K562 (cell line): ENCODE data around the gene CD52. TPM values are rescaled to one million over a fixed set of nuclear protein-coding genes. Genes with fewer than 3 reads are reported as not detected.

Experiments
- ADNP ChIP-seq: fragments of 200-800 bp; sonication (Bioruptor generic); IDR thresholded peaks from 2 replicates; pipeline ENCODE4 v1.6.1; 2016; ENCODE audit warnings: missing genetic modification characterization, missing compliant biosample characterization
- CTCF ChIP-seq, 3 experiments: IDR thresholded peaks in 2 of 3; conservative IDR thresholded peaks in 1 of 3; 2 replicates each; pipeline ENCODE4 v1.5.1; 2011 to 2012; ENCODE audit warnings: low read length in 3 of 3, mild to moderate bottlenecking in 3 of 3, control low read depth in 2 of 3, improper control_type of control experiment in 1 of 3, inconsistent platforms in 1 of 3, low read depth in 1 of 3, mixed read lengths in 1 of 3, moderate library complexity in 1 of 3; ENCODE audit not compliant: insufficient read depth in 2 of 3
- CXXC5 ChIP-seq: fragments of 250-450 bp; sonication (Bioruptor Pico); IDR thresholded peaks from 2 replicates; pipeline ENCODE4 v1.8.0; 2022; ENCODE audit warnings: inconsistent platforms, mild to moderate bottlenecking, moderate library complexity
- HMG20B ChIP-seq: fragments of 250-450 bp; sonication (Bioruptor Pico); IDR thresholded peaks from 2 replicates; pipeline ENCODE4 v1.5.0; 2021; ENCODE audit warnings: mild to moderate bottlenecking
- KLF16 ChIP-seq: IDR thresholded peaks from 2 replicates; pipeline ENCODE4 v1.6.1; 2016; ENCODE audit warnings: antibody characterized with exemption
- MAX ChIP-seq: sonication (generic); formaldehyde crosslinking; IDR thresholded peaks from 2 replicates; pipeline ENCODE4 v1.9.0; 2022; ENCODE audit warnings: mild to moderate bottlenecking, missing genetic modification reagents
- NELFE ChIP-seq: IDR thresholded peaks from 2 replicates; pipeline ENCODE4 v1.6.1; 2011; ENCODE audit warnings: mild to moderate bottlenecking; ENCODE audit not compliant: insufficient read depth, insufficient read length
- NRF1 ChIP-seq, 2 experiments: fragments of 450-650 bp; IDR thresholded peaks in 1 of 2; conservative IDR thresholded peaks in 1 of 2; 2 replicates each; pipeline ENCODE4 v1.6.1; 2014; ENCODE audit warnings: mild to moderate bottlenecking in 2 of 2
- PHTF2 ChIP-seq: fragments of 250-450 bp; sonication (Bioruptor Pico); IDR thresholded peaks from 2 replicates; pipeline ENCODE4 v1.5.0; 2021; ENCODE audit warnings: mild to moderate bottlenecking
- SAFB2 ChIP-seq: fragments of 200-400 bp; formaldehyde crosslinking; IDR thresholded peaks from 2 replicates; pipeline ENCODE4 v1.6.1; 2018; ENCODE audit warnings: borderline replicate concordance, low read length, low read depth, moderate library complexity; ENCODE audit not compliant: severe bottlenecking
- SMAD4 ChIP-seq: fragments of 250-450 bp; sonication (Bioruptor Pico); conservative IDR thresholded peaks from 2 replicates; pipeline ENCODE4 v1.8.0; 2021; ENCODE audit warnings: inconsistent platforms, mild to moderate bottlenecking, moderate library complexity
- SP1 ChIP-seq: sonication (generic); formaldehyde crosslinking; IDR thresholded peaks from 2 replicates; pipeline ENCODE4 v1.8.1; 2022; ENCODE audit warnings: mild to moderate bottlenecking, missing genetic modification reagents
- SRSF1 ChIP-seq: fragments of 200-400 bp; formaldehyde crosslinking; IDR thresholded peaks from 2 replicates; pipeline ENCODE4 v1.6.1; 2017; ENCODE audit warnings: mild to moderate bottlenecking, low read depth, low read length, moderate library complexity
- U2AF2 ChIP-seq: fragments of 200-400 bp; formaldehyde crosslinking; optimal IDR thresholded peaks from 2 replicates; pipeline ENCODE3; 2017; ENCODE audit warnings: low read depth, mild to moderate bottlenecking, low read length
- ZEB2 ChIP-seq: fragments of 450-650 bp; IDR thresholded peaks from 2 replicates; pipeline ENCODE4 v1.6.1; 2016
- ZNF165 ChIP-seq: fragments of 250-450 bp; sonication (Bioruptor Pico); IDR thresholded peaks from 2 replicates; pipeline ENCODE4 v1.4.0; 2020; ENCODE audit warnings: borderline replicate concordance
- ZNF512 ChIP-seq: IDR thresholded peaks from 2 replicates; pipeline ENCODE4 v1.6.1; 2016; ENCODE audit warnings: missing genetic modification characterization, missing compliant biosample characterization
- ZNF518B ChIP-seq: fragments of 250-450 bp; sonication (Bioruptor Pico); IDR thresholded peaks from 2 replicates; pipeline ENCODE4 v1.5.0; 2021; ENCODE audit warnings: mild to moderate bottlenecking, moderate library complexity
- ZNF584 ChIP-seq: fragments of 200-800 bp; sonication (Bioruptor generic); IDR thresholded peaks from 2 replicates; pipeline ENCODE4 v1.6.1; 2016; ENCODE audit warnings: low read depth, mild to moderate bottlenecking, missing genetic modification characterization, missing compliant biosample characterization
- ZZZ3 ChIP-seq: fragments of 450-650 bp; IDR thresholded peaks from 2 replicates; pipeline ENCODE4 v1.6.1; 2016; ENCODE audit warnings: antibody characterized with exemption, mild to moderate bottlenecking, moderate library complexity
- polyA plus RNA-seq, 8 experiments: library from polyadenylated mRNA; depleted of rRNA in 4 of 8; stranded (reverse) in 5 of 8; unstranded in 3 of 8; fragments of >200 nt; fragmentation: Nextera tagmentation in 2 of 8; fragmentation: Illumina TruSeq in 1 of 8; extraction: Ambion mirVana in 2 of 8; extraction: Trizol in 1 of 8; gene quantifications; 2 replicates each; pipeline versions ENCODE4 v1.2.1 to v1.2.3, GENCODE V29; 2011 to 2014; ENCODE audit warnings: inconsistent platforms in 1 of 8, missing spikeins in 1 of 8
- total RNA-seq, 7 experiments: library from RNA; depleted of rRNA in 6 of 7; stranded (reverse); fragments of >200 nt in 6 of 7; fragmentation: Illumina TruSeq in 2 of 7; extraction: Trizol in 2 of 7; gene quantifications; 2 replicates each; pipeline versions ENCODE4 v1.2.1 to v1.2.3, GENCODE V29; 2011 to 2021; ENCODE audit warnings: low replicate concordance in 1 of 7

The CD52 gene
- total and polyA plus RNA-seq, 9 of the 15 experiments (the other 6 are each of a cell fraction or from before 2014, with no cell fraction given), result 34.9 to 488 (median 173) TPM

- TF ChIP-seq CXXC5 (CRISPR knock-in tag), result peak; percentile 31; the same call in 1 of the 2 replicates
- TF ChIP-seq ZNF584 (CRISPR knock-in tag), result no peak
- no peak for TF ChIP-seq HMG20B
- TF ChIP-seq PHTF2 (CRISPR knock-in tag), result no peak
- peak; percentile 41; the same call in 1 of the 2 replicates for TF ChIP-seq MAX (CRISPR knock-in tag)
- TF ChIP-seq ZNF165 (CRISPR knock-in tag), result no peak
- TF ChIP-seq ZEB2, result no peak
- no peak for TF ChIP-seq NELFE
- TF ChIP-seq ZZZ3, result no peak
- peak; percentile 96 to 98 (median 97) for TF ChIP-seq CTCF (IDR thresholded peaks at IDR 0.05 in 2 of 3, conservative IDR thresholded peaks at IDR 0.05 in 1 of 3; ENCODE audit: insufficient read depth in 2 of 3, low read depth in 1 of 3, low read length in 3 of 3)
- TF ChIP-seq SRSF1, result no peak
- TF ChIP-seq SMAD4, result peak; percentile 48; the same call in 1 of the 2 replicates
- TF ChIP-seq NRF1 (conservative IDR thresholded peaks at IDR 0.05 in 1 of 2, IDR thresholded peaks at IDR 0.05 in 1 of 2), result peak; percentile 62 to 74
- no peak for TF ChIP-seq ADNP (tag)
- no peak for TF ChIP-seq ZNF512 (tag)
- TF ChIP-seq ZNF518B (CRISPR knock-in tag), result no peak
- peak; percentile 27; the same call in 1 of the 2 replicates for TF ChIP-seq KLF16
- TF ChIP-seq SP1, result peak; percentile 82
- TF ChIP-seq SAFB2, result no peak
- TF ChIP-seq U2AF2, result no peak
Measured at GRCh38 chr1:26321315-26322041, 3.7 kb downstream of the CD52 start (continued).
